Activated T-cell treated with anti-CD3 and anti-CD28 coated beads, Interleukin-2, amount 50 U/mL, for 48 hours (primary cell): Measurements from ENCODE around the gene SWT1.
"Not testable (repeated sequence)": the region's sequence is repeated elsewhere in the genome, so short reads cannot be mapped to it uniquely, and the experiment has no call there.

Experiments
- DNase-seq, 2 experiments: peaks; one replicate each; pipeline ENCODE4 v3.0.0-alpha.2; 2020

SWT1 gene

DNA sequence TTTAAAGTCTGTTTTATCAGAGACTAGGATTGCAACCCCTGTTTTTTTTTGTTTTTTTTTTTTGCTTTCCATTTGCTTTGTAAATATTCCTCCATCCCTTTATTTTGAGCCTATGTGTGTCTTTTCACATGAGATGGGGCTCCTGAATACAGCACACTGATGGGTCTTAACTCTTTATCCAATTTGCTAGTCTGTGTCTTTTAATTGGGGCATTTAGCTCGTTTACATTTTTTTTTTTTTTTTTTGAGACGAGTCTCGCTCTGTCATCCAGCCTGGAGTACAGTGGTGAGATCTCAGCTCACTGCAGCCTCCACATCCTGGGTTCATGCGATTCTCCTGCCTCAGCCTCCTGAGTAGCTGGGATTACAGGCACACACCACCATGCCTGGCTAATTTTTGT, 41.7 kb downstream of the SWT1 start:
- not testable (repeated sequence) for DNase-seq

DNA sequence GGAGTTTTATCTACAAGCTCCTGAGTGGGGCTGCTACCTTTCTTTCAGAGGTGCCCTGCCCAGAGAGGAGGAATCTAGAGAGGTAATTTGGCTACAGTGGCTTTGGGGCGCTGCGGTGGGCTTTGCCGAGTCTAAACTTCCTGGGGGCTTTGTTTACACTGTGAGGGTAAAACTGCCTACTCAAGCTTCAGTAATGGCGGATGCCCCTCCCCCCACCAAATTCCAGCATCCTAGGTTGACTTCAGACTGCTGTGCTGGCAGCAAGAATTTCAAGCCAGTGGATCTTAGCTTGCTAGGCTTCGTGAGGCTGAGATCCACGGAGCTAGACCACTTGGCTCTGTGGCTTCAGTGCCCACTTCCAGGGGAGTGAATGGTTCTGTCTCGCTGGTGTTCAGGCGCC, 43.9 kb downstream of the SWT1 start:
- DNase-seq = no peak

DNA sequence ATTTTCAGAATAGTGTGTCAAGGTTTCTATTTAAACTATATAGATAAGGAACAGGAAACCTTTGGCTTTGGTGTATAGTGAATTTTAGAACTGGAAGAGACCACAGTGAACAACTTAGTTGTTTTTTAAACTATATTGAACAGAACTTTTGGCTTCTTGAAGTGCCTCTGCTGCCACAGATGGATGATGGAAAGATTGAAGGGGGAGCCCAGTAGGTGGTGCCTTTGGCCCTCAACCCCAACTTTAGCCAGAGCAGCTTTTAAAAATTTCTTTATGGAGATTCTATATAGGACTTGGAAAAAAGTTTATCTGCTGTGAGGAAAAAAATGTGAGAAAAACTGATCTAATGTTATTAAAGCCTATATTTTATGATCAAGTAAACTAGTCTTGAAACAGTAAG, 50.2 kb downstream of the SWT1 start:
- DNase-seq = no peak

DNA sequence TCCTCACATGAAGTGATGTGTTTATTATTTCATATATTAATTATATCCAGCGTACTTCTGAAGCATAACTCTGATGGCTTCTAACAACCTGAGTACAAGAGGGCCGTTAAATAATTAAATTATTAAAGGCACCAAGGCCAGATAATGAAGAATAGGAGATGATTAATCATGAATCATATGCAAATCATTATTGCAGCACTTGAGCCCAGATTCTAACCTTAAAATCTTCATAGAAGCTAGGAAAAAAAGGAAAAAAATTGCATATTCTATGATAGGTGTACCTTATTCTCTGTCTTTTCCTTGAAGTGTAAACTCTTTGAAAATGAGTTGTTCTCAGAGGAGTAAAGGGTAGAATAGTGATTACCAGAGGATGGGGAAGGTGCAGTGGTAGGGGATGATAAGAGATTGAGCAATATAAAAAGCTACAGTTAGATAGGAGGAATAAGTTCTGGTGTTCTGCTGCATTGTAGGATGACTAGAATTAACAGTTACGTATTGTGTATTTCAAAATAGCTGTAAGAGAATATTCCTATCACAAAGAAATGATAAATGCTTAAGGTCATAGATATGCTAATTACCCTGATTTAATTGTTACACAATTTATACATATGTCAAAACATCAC, 51.1 kb downstream of the SWT1 start:
- DNase-seq = no peak

DNA sequence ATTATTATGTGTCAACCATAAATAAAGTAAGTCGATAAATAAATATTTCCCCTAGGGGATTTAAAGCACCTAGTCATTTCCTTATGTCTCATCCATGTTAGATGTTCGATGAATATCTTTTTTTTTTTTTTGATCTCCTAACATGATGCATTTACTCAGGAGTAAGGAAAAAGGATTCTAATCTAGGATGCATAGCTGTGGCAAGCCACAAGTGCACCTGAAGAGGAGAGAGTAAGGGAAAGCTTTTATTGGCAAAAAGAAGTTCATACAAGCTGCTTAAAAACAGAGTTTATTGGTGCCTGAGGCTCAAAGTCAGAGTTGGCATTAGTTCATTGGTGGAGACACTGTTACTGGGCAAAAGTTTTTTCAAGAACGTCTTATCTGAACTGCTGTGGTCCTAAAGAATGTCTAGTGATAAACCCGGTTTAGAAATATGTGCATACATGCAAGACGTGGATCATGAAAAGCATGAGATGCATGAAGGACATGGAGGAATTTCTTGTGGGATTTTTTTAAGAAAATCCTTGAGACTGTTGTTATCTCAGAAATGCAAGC, 51.7 kb downstream of the SWT1 start:
- no peak for DNase-seq

DNA sequence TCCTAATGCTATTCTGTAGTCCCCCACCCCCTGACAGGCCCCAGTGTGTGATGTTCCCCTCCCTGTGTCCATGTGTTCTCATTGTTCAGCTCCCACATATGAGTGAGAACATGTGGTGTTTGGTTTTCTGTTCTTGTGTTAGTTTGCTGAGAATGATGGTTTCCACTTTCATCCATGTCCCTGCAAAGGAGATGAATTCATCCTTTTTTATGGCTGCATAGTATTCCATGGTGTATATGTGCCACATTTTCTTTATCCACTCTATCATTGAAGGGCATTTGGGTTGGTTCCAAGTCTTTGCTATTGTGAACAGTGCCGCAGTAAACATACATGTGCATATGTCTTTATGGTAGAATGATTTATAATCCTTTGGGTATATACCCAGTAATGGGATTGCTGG, 52.4 kb downstream of the SWT1 start:
- DNase-seq = not testable (repeated sequence)

DNA sequence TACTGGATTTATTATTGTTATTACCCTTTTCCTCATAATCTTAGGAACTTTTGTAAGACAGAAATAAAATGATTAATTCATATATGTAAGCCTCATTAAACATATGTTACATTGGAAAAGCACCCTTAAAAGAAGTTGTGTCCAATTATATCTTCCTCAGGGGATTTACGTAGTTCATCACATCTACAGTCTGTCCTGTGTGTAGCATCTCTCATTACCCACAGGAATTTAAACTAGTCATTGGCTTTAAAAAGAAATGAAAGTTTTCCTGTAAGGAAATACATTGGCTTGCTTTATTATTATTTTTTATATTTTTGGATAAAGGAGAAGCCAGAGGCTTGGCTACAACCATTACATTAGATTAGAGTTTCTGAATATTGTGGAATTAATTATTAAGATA, 56.1 kb downstream of the SWT1 start:
- DNase-seq = no peak

DNA sequence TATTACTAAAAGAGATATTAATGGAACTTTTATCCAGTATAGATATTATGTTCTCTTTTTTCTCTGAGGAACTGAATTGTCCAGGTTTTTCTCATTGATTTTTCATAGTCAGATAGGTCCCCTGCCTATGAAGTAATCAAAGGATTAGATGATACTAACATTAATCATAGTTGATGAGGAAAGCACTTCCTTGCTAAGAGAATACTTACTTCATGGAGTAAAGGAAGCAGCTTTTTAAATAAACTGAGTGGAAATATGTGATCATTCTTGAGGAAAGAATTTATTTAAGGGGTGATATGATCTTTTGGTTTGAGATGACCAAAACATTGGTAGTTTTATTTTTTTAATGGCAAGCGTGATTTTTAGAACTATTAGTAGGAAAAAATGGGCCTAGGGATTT, 58.9 kb downstream of the SWT1 start:
- no peak for DNase-seq

DNA sequence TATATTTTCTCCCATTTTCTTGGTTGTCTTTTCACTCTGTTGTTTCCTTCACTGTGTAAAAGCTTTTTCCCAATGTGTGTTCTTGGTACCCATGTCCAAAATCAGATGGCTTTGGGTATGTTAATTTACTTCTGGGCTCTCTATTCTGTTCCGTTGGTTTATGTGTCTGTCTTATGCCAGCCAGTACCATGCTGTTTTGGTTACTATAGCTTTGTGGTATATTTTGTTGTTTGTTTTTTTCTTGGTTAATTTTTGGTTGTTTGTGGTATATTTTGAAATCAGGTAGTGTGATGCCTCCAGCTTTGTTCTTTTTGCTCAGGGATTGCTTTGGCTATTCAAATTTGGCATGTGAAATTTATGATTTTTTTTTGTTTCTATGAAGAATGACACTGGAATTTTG, 67.2 kb downstream of the SWT1 start:
- DNase-seq = no peak

DNA sequence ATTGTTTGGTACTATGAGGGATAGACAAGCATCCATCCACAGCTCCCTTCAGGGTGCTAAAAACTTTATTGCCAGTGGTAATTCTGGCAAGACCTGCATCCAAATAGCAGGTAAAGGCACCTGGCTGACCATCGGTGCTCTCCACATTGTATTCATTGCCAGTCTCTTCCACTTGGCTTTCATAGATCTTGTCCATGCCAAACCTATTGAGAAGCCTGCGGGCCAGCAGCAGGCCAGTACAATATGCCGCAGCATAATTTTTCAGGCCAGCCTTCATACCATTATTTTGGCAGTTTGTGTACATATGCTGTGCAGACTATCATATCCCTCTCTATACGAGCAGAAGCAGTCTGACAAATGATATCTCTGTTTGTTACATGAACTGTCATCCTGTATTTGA, 70.2 kb downstream of the SWT1 start:
- no peak for DNase-seq

DNA sequence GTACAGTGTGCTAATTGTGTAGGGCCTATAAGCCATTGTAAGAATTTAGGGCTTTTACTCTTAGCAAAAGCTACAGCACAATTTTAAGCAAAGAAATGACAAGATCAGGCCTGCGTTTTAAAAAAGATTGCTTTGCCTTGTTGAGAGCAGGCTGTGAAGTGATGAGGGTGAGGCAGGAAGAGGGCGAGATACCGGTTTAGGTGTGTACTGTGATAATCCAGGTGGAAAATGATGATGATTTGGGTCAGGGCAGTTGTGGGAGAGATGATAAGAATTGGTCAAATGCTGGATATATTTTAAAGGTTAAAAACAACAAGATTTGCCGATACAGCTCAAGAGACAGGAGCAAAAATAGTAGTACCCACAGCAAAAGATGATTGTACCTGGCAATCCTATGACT, 72.0 kb downstream of the SWT1 start:
- no peak for DNase-seq

DNA sequence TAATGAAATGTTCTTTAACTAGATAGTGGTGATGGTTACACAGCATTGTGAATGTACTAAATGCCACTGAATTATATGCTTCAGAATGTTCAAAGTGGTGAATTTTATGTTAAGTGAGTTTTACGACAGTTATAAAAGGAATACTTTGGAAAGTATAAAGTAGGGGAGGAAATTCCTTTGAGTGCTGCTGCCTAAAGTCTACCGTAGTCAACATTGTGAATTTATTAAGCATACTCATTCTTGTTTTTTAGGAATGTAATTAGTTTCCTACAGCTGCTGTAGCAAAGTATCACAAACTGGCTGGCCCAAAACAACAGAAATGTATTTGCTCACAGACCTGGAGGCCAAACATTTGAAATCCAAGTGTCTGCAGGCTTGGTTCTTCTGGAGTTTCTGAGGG, 73.0 kb downstream of the SWT1 start:
- no peak for DNase-seq

DNA sequence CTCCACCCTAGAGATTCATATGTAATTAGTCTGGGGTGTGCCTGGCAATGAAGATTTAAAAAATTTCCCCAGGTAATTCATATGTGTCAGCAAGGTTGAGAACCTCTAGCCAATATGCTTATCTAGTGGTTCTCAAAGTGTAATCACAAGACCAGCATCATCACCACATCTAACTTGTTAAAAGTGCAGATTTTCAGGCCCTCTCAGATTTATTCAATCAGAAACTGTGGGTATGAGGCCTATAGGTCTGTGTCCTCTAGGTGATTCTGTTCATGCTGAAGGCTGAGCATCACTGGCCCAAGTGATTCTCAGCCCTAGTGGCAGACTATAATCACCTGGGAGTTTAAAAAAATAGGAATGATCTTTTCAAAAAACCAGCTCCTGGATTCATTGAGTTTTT, 75.9 kb downstream of the SWT1 start:
- no peak for DNase-seq

DNA sequence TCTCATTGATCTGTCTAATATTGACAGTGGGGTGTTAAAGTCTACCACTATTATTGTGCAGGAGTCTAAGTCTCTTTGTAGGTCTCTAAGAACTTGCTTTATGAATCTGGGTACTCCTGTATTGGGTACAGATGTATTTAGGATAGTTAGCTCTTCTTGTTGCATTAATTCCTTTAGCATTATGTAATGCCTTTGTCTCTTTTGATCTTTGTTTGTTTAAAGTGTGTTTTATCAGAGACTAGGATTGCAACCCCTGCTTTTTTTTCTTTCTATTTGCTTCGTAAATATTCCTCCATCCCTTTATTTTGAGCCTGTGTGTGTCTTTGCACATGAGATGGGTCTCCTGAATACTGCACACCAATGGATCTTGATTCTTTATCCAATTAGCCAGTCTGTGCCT, 77.2 kb downstream of the SWT1 start:
- DNase-seq = not testable (repeated sequence)

DNA sequence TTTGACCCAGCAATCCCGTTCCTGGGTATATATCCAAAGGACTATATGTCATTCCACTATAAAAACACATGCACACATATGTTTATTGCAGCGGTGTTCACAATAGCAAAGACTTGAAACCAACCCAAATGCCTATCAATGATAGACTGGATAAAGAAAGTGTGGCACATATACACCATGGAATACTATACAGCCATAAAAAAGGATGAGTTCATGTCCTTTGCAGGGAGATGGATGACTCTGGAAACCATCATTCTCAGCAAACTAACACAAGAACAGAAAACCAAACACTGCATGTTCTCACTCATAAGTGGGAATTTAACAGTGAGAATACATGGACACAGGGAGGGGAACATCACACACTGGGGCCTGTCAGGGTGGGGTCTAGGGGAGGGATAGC, 80.2 kb downstream of the SWT1 start:
- DNase-seq = not testable (repeated sequence)

DNA sequence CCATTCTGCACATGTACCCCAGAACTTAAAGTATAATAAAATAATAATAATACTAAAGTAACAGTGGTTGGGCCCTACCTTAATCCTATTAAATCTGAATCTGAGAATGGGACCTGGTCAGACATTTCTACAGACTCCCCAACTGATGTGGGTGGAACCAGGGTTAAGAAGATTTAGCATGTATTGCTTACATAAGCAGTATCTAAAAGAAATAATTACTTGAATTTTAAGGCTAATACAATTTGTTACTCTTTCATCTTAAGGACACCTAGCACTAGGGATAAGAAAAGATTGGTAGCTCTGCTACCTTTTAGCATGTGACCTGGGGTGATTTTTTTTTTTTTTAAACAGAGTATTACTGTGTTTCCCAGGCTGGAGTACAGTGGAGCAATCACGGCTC, 80.7 kb downstream of the SWT1 start:
- no peak for DNase-seq

DNA sequence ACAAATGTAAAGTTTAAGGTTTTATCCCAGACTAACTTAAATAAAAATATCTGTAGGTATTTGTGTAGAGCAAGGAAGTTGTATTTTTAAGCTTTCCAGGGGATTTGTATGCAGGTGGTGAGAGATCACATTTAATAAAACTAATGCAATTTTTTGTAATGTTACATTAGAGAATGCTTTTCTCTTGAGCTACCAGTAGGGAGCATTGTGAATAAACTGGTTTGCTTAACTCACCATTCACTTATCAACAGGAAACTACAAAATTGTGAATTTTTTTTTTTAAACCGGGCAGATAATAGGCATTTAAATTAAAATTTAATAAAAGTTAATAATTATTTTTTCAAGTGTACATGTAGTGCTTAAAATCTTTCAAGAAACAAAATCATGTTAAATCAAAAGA, 81.5 kb downstream of the SWT1 start:
- no peak for DNase-seq

DNA sequence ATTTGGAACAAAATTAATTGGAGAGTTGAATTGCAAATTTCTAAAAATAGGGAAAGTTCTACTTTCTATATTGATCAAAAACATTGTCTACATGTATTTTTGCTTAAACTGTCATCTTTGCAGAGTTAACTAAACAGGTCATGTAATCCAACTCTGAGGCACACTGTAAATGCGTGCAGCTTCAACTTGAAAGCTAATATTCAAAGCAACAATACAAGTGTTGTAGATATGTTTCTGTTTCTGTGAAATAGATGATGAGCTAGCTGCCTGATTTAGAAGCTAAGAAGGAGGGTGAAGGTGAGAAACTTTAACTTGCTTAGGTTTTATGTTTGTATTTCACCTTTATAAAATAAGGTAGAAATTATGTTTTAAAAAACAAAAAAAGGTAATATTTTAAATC, 82.9 kb downstream of the SWT1 start:
- DNase-seq = no peak

DNA sequence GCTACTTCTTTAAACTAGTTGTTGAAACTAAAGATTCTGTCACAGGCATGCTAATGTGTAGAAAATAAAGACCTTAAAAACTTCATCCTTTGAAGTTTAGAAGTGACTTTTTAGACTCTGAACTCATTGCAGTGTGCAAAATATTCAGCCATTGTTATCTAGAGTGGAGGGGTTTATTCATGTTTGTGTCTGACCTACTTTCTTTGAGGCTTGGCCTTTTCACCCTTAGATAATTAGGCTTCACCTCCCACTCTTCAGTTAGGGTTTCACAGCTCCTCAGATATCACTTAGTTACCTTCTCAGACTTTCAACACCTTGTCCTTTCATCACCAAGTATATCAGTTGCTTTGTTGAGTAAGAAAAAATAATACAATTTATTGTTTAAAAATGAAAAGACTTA, 84.2 kb downstream of the SWT1 start:
- DNase-seq = no peak

DNA sequence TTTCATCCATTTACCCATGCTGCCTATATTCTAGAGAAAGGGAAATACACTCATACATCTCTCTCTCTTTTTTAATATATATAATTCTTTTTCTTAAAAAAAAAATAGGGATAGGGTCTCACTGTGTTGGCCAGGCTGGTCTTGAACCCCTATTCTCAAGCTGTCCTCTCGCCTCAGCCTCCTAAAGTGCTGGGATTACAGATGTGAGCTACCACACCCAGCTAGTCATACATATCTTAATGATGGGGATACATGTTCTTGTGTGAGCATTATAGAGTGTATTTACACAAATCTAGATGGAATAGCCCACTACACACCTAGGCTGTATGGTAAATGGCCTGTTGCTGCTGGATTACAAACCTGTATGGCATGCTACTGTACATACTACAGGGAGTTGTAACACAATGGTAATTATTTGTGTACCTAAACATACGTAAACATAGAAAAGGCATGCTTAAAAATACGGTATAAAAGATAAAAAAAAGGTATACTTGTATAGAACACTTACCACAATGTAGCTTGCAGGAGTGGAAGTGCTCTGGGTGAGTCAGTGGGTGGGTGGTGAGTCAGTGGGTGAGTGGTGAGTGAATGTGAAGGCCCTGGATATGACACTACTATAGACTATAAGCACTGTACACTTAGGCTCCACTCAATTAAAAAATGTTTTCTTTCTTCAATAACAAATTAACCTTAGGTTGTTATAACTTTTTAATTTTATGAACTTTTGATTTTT, 87.2 kb downstream of the SWT1 start:
- peak; percentile 72 to 79 for DNase-seq

DNA sequence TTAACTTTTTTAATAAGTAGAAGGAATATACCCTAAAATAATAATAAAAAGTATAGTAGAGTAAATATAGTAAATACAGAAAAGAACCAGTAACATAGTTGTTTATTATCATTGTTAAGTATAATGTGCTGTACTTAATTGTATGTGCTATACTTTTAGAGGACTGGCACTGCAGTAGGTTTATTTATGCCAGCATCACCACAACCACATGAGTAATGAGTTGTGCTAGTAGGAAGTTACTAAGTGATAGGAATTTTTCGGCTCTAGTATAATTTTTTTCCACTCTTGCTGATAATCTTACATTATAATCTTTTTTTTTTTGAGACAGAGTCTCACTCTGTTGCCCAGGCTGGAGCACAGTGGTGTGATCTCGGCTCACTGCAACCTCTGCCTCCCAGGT, 88.5 kb downstream of the SWT1 start:
- no peak for DNase-seq

DNA sequence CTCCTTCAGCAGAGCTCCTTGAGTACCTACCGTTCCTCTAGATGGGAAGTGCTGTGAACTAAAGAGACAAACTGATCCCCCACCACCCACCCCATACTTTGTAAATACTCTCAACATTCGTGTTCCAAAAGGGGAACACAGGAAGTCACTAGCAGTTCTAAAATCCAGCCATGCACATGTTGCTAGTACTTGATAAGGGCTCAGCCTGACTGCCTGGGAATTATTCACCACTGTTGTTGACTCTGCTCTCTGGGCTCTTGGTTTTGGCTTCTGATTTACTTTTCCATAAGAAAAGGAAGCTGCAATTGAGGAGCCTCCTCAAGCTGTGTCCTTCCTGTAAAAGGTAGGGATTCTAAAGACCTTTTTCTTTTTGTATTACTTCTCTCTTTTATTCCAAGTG, 92.6 kb downstream of the SWT1 start:
- no peak for DNase-seq

DNA sequence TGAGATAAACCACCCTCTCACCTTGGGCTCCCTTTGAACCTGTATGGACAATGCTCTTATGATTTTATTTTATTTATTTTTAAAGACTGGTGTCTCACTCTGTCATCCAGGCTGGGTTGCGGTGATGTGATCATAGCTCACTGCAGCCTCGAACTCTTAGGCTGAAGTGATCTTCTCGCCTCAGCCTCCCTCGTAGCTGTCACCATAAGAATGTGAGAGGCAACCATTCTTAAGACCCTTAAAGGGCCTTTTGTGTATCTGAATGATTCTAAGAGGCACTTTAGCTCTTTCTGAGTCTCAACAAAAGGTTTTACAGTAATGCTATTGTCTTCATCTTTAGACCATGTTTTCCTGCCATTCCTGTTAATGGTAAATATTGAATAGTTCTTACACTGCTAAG, 93.1 kb downstream of the SWT1 start:
- no peak for DNase-seq

DNA sequence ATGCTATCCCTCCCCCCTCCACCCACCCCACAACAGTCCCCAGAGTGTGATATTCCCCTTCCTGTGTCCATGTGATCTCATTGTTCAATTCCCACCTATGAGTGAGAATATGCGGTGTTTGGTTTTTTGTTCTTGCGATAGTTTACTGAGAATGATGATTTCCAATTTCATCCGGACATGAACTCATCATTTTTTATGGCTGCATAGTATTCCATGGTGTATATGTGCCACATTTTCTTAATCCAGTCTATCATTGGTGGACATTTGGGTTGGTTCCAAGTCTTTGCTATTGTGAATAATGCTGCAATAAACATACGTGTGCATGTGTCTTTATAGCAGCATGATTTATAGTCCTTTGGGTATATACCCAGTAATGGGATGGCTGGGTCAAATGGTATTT, 95.0 kb downstream of the SWT1 start:
- not testable (repeated sequence) for DNase-seq

DNA sequence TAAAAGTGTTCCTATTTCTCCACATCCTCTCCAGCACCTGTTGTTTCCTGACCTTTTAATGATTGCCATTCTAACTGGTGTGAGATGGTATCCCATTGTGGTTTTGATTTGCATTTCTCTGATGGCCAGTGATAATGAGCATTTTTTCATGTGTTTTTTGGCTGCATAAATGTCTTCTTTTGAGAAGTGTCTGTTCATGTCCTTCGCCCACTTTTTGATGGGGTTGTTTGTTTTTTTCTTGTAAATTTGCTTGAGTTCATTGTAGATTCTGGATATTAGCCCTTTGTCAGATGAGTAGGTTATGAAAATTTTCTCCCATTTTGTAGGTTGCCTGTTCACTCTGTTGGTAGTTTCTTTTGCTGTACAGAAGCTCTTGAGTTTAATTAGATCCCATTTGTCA, 95.4 kb downstream of the SWT1 start:
- DNase-seq = not testable (repeated sequence)
